ENCODE data around the gene CIDEB. TPM values are rescaled to one million over a fixed set of nuclear protein-coding genes. Genes with fewer than 3 reads are reported as not detected.

The CIDEB gene
- total RNA-seq, 1 donor from 2014 or later, result 4.9 TPM

GRCh38 chr14:24314377-24315193, 6.8 kb upstream of the CIDEB start:
- H3K36me3 Mint-ChIP-seq, result no peaks in the 10 kb centered on the region
- DNase-seq (ENCODE audit: extremely low spot score, unreplicated experiment), result no peak
- peaks cover 8% of the 10 kb centered on the region for H3K4me1 Mint-ChIP-seq (ENCODE audit: unreplicated experiment)
- H3K27me3 Mint-ChIP-seq, result peaks cover 34% of the 10 kb centered on the region
- no peaks in the 10 kb centered on the region for H3K9me3 Mint-ChIP-seq
- H3K4me3 Mint-ChIP-seq, result no peak overlapping the region
- TF ChIP-seq, protein P1, sequence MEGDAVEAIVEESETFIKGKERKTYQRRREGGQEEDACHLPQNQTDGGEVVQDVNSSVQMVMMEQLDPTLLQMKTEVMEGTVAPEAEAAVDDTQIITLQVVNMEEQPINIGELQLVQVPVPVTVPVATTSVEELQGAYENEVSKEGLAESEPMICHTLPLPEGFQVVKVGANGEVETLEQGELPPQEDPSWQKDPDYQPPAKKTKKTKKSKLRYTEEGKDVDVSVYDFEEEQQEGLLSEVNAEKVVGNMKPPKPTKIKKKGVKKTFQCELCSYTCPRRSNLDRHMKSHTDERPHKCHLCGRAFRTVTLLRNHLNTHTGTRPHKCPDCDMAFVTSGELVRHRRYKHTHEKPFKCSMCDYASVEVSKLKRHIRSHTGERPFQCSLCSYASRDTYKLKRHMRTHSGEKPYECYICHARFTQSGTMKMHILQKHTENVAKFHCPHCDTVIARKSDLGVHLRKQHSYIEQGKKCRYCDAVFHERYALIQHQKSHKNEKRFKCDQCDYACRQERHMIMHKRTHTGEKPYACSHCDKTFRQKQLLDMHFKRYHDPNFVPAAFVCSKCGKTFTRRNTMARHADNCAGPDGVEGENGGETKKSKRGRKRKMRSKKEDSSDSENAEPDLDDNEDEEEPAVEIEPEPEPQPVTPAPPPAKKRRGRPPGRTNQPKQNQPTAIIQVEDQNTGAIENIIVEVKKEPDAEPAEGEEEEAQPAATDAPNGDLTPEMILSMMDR (conservative IDR thresholded peaks at IDR 0.05), result no peak
- no peak overlapping the region for H3K27ac Mint-ChIP-seq

DNA sequence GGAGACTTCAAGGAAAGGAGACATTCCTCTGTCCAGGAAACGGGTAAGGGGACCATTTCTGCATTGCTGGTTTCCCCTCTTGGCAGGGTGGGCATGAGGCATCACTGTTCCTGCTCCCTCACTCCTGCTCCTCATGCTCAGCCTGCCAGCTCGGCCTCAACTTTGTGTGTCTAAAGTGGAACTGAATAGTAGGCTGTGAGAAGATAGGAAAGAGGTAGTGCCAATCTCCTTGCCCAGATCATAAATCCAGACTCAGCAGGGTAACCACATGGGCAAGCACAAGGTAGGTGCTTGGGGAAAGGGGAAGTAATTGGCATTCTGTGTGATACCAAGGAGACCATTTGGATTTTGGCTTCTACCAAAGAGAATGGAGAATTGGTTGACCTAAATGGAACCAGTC, 6.1 kb upstream of the CIDEB start:
- H3K27me3 Mint-ChIP-seq, result peaks cover 27% of the 10 kb centered on the region
- H3K4me1 Mint-ChIP-seq (ENCODE audit: unreplicated experiment), result peaks cover 8% of the 10 kb centered on the region
- no peak for DNase-seq (ENCODE audit: extremely low spot score, unreplicated experiment)
- H3K36me3 Mint-ChIP-seq, result peaks cover 3% of the 10 kb centered on the region
- no peak overlapping the region for H3K4me3 Mint-ChIP-seq
- TF ChIP-seq, protein P1 (conservative IDR thresholded peaks at IDR 0.05), result no peak
- H3K27ac Mint-ChIP-seq, result no peak overlapping the region
- H3K9me3 Mint-ChIP-seq, result no peaks in the 10 kb centered on the region

GRCh38 chr14:24312736-24313507, 5.1 kb upstream of the CIDEB start:
- H3K4me3 Mint-ChIP-seq, result no peak overlapping the region
- H3K9me3 Mint-ChIP-seq, result no peaks in the 10 kb centered on the region
- DNase-seq (ENCODE audit: extremely low spot score, unreplicated experiment), result no peak
- TF ChIP-seq, protein P1 (conservative IDR thresholded peaks at IDR 0.05), result no peak
- peaks cover 19% of the 10 kb centered on the region for H3K27me3 Mint-ChIP-seq
- H3K36me3 Mint-ChIP-seq, result peaks cover 9% of the 10 kb centered on the region
- H3K4me1 Mint-ChIP-seq (ENCODE audit: unreplicated experiment), result peaks cover 11% of the 10 kb centered on the region
- H3K27ac Mint-ChIP-seq, result no peak overlapping the region

GRCh38 chr14:24311837-24312615, 4.2 kb upstream of the CIDEB start:
- Mint-ChIP-seq H3K9me3 (no peaks in the 10 kb centered on the region), H3K4me1 (ENCODE audit: unreplicated experiment) (peaks cover 7% of the 10 kb centered on the region), H3K27me3 (peaks cover 10% of the 10 kb centered on the region), H3K27ac (no peak overlapping the region), H3K4me3 (no peak overlapping the region), H3K36me3 (peaks cover 10% of the 10 kb centered on the region)
- TF ChIP-seq, protein P1 (conservative IDR thresholded peaks at IDR 0.05), result no peak
- no peak for DNase-seq (ENCODE audit: extremely low spot score, unreplicated experiment)
